Anterior cingulate cortex (tissue), 58 donors: Measurements from ENCODE around the gene CERS1.
A peak's percentile ranks its signal among the peaks of the same experiment; 100 is the strongest.

Experiments used
- DNase-seq, 58 donors: peaks; one replicate each; lab custom pipeline; 2025; lab: John Stamatoyannopoulos, UW

The CERS1 gene

GRCh38 chr19:18878058-18878797 is 17.7 kb downstream of the CERS1 start:
- DNase-seq: no peak

- no peak for DNase-seq
Measured at GRCh38 chr19:18876865-18877264, 19.1 kb downstream of the CERS1 start.

DNA sequence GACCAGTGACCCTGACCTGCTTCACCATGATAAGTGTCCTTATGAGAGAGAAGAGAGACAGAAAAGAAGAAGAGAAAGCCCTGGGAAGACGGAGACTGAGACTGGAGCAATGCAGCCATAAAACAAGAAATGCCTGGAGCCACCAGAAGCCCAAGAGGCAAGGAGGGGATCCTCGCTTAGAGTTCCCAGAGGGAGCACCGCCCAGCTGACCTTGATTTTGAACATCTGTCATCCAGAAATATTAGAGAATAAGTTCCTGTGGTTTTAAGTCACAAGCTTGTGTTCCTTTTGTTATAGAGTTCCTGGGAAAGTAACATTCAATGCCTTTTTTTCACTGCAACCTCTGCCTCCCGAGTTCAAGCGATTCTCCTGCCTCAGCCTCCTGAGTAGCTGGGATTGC is 20.2 kb downstream of the CERS1 start:
- no peak for DNase-seq

GRCh38 chr19:18871543-18871942 is 24.4 kb downstream of the CERS1 start:
- no peak for DNase-seq

DNA sequence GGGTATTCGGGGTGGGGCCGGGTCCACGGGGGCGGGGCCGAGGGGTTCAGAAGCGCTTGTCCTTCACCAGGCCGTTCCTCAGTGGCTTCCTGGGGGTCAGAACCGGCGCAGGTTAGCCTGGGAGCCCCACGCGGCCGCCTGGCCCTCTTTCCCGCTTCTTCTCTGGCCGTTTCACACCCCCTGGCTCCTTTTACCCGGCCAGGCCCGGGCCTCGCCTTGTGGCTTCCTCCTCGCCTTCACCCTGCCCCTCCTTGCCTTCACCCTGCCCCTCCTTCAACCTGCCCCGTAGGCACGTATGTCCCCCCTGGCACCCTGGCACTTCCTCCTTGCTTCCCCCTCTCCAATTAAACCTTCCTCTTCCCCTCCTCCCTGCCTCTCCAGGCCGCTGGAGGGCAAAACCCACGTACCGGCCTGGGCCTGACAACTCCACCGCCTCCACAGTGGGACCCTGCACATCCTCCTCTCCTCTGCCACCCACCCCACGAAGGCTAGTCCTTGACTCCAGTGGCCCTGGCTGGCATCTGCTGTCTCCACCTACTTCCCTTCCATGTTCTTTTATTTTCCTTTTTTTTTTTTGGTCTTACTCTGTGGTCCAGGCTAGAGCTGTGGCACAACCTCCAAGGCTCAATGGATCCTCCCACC is 25.3 kb downstream of the CERS1 start:
- DNase-seq: no peak

DNA sequence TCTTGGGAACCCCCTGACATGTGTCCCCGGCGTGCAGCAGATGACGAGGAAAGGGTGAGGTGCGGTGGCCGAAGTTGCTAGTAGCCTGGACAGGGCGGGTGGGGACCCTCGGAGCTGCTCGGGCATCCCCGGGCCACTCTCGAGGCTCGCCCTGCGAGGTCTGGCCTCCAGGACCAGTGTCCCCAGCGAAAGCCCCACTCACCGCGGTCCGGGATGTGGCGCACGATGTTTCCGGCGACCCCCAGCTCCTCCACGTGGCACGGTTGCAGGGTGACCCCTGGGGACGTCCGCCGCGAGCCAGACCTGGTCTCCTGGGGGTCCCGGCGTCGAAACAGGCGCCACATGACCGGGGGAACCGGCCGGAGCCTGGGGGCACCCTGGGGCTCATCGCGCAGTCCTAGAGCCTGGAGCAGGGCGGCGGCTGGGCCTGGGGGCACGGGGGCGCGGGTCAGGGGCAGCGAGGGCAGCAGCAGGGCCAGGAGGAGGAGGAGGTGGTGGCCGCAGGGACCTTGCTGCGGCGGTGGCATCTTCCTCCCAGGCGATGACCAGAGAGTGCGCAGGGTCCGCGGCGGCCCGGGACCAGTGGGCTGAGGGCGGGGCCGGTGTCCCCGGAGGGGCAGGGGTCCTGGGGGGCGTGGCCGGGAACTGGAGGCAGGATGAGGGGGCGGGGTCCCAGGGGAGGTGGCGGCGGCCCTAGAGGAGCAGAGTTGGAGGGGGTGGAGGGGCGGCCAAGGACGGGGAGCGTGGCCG is 26.0 kb downstream of the CERS1 start:
- DNase-seq: peak in 2 of 58 donors; percentile 19 to 21

DNA sequence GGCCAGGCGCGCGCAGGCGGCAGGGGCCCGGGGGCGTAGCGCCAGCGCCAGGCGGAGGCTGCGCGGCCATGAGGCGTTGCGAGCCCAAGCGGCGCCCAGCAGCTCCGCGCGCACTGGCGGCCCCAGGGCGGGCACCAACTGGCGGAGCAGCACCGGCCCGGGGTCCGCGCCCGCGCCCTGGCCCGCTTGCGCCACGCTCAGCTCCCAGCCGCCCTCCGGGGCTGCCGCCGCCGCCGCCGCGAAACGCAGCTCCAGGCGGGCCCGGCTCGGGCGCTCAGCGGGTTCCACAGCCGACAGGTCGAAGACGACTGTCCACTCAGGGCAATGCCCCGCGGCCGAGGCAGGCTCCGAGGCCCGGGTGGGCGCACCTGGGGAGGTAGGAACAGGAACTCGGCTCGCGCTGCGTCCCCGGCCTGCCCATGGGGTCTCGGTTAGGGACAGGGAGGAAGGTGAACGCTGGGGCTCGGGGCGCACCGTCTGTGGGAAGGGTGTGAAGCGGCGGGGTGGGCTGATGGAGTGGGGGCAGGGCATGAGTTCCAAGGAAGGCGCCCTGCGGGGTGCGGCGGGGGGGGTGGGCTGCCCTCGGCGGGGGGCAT is 26.8 kb downstream of the CERS1 start:
- no peak for DNase-seq

GRCh38 chr19:18868380-18869022 is 27.5 kb downstream of the CERS1 start:
- DNase-seq: peak in 6 of 58 donors; percentile 16 to 58 (median 35)

GRCh38 chr19:18867751-18868150 is 28.2 kb downstream of the CERS1 start:
- DNase-seq: peak in 1 of 58 donors; percentile 27

- DNase-seq: no peak
Measured at GRCh38 chr19:18867199-18867598, 28.8 kb downstream of the CERS1 start.

DNA sequence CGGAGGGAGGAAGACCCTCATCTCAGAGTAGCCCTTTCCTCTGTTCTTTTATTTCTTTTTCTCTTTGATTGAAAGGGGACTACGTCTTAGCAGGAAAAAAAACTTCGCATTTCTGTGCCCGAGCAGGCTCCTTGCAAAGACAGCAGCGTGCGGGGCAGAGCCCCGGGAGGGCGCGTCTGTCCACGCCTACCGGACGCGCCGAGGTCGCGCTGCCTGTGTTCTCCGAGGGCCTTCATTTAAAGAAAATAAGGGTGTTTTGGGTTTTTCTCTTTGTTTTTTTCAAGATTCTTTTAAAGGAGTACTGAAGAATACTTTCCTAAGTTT is 29.2 kb downstream of the CERS1 start:
- no peak for DNase-seq

DNA sequence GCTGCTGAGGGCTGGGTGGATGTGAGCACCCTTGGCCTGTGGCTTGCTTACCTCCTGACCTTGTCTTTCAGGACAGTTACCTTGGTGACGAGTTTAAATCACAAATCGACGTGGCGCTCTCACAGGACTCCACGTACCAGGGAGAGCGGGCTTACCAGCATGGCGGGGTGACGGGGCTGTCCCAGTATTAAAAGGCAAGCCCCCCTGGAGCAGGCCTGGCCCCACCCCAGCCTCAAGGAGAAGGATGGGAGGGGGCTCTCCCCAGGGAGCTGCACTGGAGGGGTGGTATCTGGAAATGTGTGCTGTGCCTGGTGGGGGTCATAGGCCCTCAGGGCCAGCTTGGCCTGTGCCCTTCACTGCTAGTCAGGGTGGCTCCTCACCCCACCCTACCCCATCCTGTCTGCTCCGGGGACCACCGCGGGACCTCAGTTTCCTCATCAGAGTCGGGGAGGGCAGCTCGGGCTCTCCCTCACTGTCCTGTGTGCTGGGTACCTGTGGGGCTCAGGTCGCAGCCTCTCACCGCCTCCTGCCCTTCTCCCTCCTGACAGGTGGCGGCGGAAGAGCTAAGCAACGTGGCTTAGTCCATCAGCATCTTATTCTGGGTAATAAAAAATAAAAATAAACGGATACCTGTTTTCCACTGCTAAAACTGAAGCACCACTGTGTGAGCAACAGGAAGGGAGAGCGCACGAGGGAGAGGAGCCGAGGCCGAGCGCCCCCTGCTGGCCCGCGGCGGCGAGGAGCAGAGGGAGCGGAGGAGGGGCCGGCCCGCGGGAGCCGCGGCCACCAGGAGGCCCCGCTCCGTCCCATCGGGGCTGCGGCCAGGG is 29.8 kb downstream of the CERS1 start:
- peak in 48 of 58 donors; percentile 10 to 75 (median 36) for DNase-seq

DNA sequence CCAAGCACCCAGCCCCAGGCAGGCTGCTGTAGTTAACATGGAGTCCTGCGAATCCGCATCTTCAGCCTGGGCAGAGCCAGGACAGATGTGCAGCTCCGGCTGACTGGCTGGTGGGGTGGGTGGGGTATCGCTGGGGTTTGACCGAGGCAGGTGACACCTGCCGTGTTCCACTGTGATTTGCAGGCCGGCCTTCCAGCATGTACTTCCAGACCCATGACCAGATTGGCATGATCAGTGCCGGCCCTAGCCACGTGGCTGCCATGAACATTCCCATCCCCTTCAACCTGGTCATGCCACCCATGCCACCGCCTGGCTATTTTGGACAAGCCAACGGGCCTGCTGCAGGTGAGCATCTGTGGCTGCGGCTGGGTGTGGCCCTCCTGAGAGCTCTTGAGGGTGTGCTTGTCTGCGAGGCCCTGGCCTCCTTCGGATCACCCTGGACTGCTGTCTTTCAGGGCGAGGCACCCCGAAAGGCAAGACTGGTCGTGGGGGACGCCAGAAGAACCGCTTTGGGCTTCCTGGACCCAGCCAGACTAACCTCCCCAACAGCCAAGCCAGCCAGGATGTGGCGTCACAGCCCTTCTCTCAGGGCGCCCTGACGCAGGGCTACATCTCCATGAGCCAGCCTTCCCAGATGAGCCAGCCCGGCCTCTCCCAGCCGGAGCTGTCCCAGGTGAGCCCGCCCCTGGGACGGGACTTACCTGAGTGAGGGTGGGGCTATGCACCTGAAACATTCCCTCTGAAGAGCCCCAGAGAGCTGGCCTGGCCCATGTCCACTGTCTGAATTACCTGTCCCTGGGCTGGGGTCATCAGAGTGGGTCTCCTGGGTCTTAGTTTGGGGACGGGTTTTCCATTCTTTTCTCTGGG is 30.6 kb downstream of the CERS1 start:
- DNase-seq: no peak

DNA sequence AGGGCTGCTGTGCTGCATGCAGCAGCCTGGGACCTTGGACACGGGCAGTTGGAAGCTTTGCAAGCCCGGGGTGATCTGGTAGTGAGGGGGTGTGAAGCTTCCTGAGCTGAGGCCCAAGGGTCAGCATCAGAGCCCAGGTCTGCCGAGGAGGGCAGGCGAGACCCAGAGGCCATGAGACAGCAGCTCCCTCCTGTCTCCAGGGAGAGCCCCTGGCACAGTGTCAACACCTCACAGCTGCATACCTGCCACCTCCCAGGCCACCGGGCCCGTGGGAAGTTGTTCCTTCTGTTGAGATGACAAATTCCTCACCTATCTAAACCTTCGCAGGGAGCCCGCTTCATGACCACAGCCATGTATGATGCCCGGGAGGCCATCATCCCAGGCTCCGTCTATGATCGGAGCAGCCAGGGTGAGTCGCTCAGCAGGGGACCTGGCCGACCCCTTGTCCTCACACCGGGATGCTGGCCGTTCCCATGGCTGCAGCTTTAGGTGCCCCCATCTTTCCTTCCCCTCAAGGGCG is 32.1 kb downstream of the CERS1 start:
- DNase-seq: no peak

DNA sequence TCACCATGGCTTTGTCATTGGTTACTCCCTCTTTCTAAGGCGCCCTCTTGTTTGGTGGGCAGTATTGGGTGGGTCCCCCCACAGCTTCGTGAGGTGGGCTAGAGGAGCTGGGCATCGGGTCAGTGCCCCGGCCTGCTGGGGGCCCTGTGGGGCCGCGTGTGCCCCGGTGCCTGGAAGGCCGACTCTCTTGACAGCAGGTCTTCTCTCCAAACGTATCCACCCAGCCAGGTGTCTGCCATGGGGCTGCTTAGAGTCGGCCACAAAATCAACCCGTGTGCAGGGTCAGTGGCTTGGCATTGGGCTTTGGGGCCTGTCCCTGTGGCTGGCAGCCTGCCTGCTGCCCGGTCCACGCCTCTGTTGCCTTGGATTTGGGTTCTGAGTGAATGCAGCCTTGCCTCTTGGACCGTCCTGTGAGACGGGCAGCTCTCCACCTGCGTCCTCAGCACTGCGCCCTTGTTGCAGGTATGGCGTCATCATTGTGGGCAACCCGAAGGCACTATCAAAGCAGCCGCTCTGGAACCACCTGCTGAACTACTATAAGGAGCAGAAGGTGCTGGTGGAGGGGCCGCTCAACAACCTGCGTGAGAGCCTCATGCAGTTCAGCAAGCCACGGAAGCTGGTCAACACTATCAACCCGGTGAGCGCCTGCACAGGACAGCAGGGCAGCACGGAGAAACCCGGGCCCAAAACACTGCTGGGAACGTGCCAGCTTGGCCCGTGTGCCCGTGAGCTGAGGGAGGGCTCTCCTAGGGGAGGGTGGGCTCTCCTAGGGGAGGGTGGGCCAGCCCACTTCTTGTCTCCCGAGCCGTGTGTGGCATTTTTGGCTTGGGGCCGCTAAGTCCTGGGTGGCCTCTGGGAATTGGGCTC is 32.7 kb downstream of the CERS1 start:
- DNase-seq: peak in 3 of 58 donors; percentile 17 to 21 (median 18)

DNA sequence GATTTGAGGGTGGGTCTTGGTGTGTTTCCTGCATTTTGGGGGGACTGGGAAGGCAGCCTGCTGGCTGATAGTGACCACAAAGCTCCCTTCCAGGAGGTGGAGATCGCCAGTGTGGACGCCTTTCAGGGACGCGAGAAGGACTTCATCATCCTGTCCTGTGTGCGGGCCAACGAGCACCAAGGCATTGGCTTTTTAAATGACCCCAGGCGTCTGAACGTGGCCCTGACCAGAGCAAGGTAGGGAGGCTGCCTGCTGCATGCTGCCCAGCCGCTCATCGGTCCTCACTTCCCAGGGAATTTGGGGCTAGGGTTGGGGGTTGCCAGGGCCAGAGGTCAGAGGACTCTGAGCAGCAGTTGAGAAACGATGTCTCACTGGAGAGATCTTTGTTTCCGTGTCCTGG is 34.0 kb downstream of the CERS1 start:
- no peak for DNase-seq

GRCh38 chr19:18861235-18861634 is 34.7 kb downstream of the CERS1 start:
- DNase-seq: peak in 1 of 58 donors; percentile 26

DNA sequence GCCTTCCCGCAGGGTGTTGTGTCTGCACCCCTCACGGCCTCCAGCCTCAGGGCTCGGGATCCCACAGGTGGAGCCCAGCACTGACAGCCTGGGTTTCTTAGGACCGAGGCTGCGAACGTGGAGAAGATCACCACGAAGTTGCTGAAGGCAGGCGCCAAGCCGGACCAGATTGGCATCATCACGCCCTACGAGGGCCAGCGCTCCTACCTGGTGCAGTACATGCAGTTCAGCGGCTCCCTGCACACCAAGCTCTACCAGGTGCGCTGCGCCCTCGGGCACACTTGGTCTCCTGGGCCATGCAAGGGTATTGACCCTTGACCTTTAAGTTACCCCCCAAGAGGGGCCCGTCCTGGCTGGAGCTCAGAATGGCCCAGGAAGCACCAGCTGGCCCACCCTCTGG is 35.2 kb downstream of the CERS1 start:
- no peak for DNase-seq
